Upper lobe of left lung (tissue), 4 donors: ENCODE measurements around the gene EGLN2.

Experiments used
- CTCF ChIP-seq, 6 experiments: fragments of 450-650 bp in 4 of 6; fragments of 200-600 bp in 2 of 6; sonication (generic) in 2 of 6; IDR thresholded peaks; one replicate each; pipeline ENCODE4 v1.5.1; 2016 to 2019; ENCODE audit warnings: antibody characterized with exemption in 6 of 6
- EP300 ChIP-seq, 4 donors: sonication (generic); formaldehyde crosslinking; IDR thresholded peaks; one replicate each; pipeline ENCODE4 v1.5.1; 2017; ENCODE audit warnings: antibody characterized with exemption in 4 of 4, control low read depth in 2 of 4
- POLR2A ChIP-seq, 4 donors: fragments of 450-650 bp; IDR thresholded peaks; one replicate each; pipeline ENCODE4 v1.5.1; 2016 to 2017; ENCODE audit warnings: antibody characterized with exemption in 4 of 4, mild to moderate bottlenecking in 2 of 4
- POLR2AphosphoS5 ChIP-seq, 2 donors: sonication (generic); formaldehyde crosslinking; IDR thresholded peaks; one replicate each; pipeline ENCODE4 v1.5.1; 2017; ENCODE audit warnings: antibody characterized with exemption in 2 of 2

GRCh38 chr19:40811478-40812341, 12.7 kb downstream of the EGLN2 start:
- TF ChIP-seq EP300 (IDR thresholded peaks at IDR 0.05) = no peak
- no peak for TF ChIP-seq CTCF (IDR thresholded peaks at IDR 0.05)
- TF ChIP-seq POLR2AphosphoS5 (IDR thresholded peaks at IDR 0.05) = no peak
- TF ChIP-seq POLR2A (IDR thresholded peaks at IDR 0.05) = no peak
